ENCODE measurements around the gene CTDP1.
"Not testable (repeated sequence)": the region's sequence is repeated elsewhere in the genome, so short reads cannot be mapped to it uniquely, and the experiment has no call there.

CTDP1 gene

GRCh38 chr18:79702906-79703305 is 23.3 kb downstream of the CTDP1 start:
- DNase-seq (ENCODE audit: low spot score), result no peak

GRCh38 chr18:79704631-79705030 is 25.0 kb downstream of the CTDP1 start:
- no peak for DNase-seq (ENCODE audit: low spot score)

GRCh38 chr18:79705272-79705671 is 25.7 kb downstream of the CTDP1 start:
- no peak for DNase-seq (ENCODE audit: low spot score)

GRCh38 chr18:79706006-79706405 is 26.4 kb downstream of the CTDP1 start:
- DNase-seq (ENCODE audit: low spot score), result no peak

- DNase-seq (ENCODE audit: low spot score), result no peak
Measured at GRCh38 chr18:79706658-79707057, 27.1 kb downstream of the CTDP1 start.

GRCh38 chr18:79707239-79707638 is 27.6 kb downstream of the CTDP1 start:
- DNase-seq (ENCODE audit: low spot score), result no peak

GRCh38 chr18:79707671-79708070 is 28.1 kb downstream of the CTDP1 start:
- DNase-seq (ENCODE audit: low spot score), result no peak

- no peak for DNase-seq (ENCODE audit: low spot score)
Measured at GRCh38 chr18:79708412-79708811, 28.8 kb downstream of the CTDP1 start.

GRCh38 chr18:79712206-79712857 is 32.7 kb downstream of the CTDP1 start:
- no peak for DNase-seq (ENCODE audit: low spot score)

GRCh38 chr18:79713341-79713740 is 33.7 kb downstream of the CTDP1 start:
- DNase-seq (ENCODE audit: low spot score), result no peak

GRCh38 chr18:79714531-79715240 is 35.1 kb downstream of the CTDP1 start:
- no peak for DNase-seq (ENCODE audit: low spot score)

GRCh38 chr18:79715280-79715679 is 35.7 kb downstream of the CTDP1 start:
- no peak for DNase-seq (ENCODE audit: low spot score)

- DNase-seq (ENCODE audit: low spot score), result no peak
Measured at GRCh38 chr18:79717059-79717458, 37.5 kb downstream of the CTDP1 start.

GRCh38 chr18:79717555-79718074 is 38.0 kb downstream of the CTDP1 start:
- no peak for DNase-seq (ENCODE audit: low spot score)

- DNase-seq (ENCODE audit: low spot score), result no peak
Measured at GRCh38 chr18:79718126-79718525, 38.5 kb downstream of the CTDP1 start.

GRCh38 chr18:79718878-79719477 is 39.4 kb downstream of the CTDP1 start:
- DNase-seq (ENCODE audit: low spot score), result no peak

GRCh38 chr18:79719478-79720358 is 40.1 kb downstream of the CTDP1 start:
- not testable (repeated sequence) for DNase-seq (ENCODE audit: low spot score)

GRCh38 chr18:79720359-79720733 is 40.7 kb downstream of the CTDP1 start:
- DNase-seq (ENCODE audit: low spot score), result no peak

- DNase-seq (ENCODE audit: low spot score), result no peak
Measured at GRCh38 chr18:79723036-79723435, 43.4 kb downstream of the CTDP1 start.

- DNase-seq (ENCODE audit: low spot score), result no peak
Measured at GRCh38 chr18:79723628-79724027, 44.0 kb downstream of the CTDP1 start.

GRCh38 chr18:79724299-79725080 is 44.9 kb downstream of the CTDP1 start:
- no peak for DNase-seq (ENCODE audit: low spot score)
